Measurements from ENCODE around the gene ARL15. TPM values are rescaled to one million over a fixed set of nuclear protein-coding genes. Genes with fewer than 3 reads are reported as not detected.

ARL15 gene
- total and polyA plus RNA-seq, 9 donors = 14.9 to 34.0 (median 19.2) TPM

- Histone ChIP-seq H3K36me3 (no peaks in the 10 kb centered on the region), H3K4me1 (ENCODE audit: insufficient read depth) (peaks cover 3% of the 10 kb centered on the region), H3K4me3 (no peak overlapping the region), H3K27ac (no peak overlapping the region), H3K9me3 (no peaks in the 10 kb centered on the region), H3K27me3 (no peaks in the 10 kb centered on the region)
- WGBS, 3 donors = 27 to 42% (median 34%) methylated on average over 1 of the region's 1 CpG
- DNase-seq = no peak
- no peak for TF ChIP-seq EP300 (IDR thresholded peaks at IDR 0.05)
- TF ChIP-seq POLR2A (IDR thresholded peaks at IDR 0.05) = no peak
- TF ChIP-seq CTCF (IDR thresholded peaks at IDR 0.05) = no peak
- intact Hi-C loops (cut with DNase I) = no loop called here
Observed at GRCh38 chr5:54009357-54009756, 301.0 kb downstream of the ARL15 start.

GRCh38 chr5:54007827-54008777 is 302.3 kb downstream of the ARL15 start:
- TF ChIP-seq CTCF (IDR thresholded peaks at IDR 0.05) = no peak
- TF ChIP-seq POLR2A (IDR thresholded peaks at IDR 0.05) = no peak
- TF ChIP-seq EP300 (IDR thresholded peaks at IDR 0.05) = no peak
- H3K27me3 ChIP-seq = no peaks in the 10 kb centered on the region
- intact Hi-C loops (cut with DNase I) = no loop called here
- no peak overlapping the region for H3K27ac ChIP-seq
- H3K4me3 ChIP-seq = no peak overlapping the region
- peaks cover 3% of the 10 kb centered on the region for H3K4me1 ChIP-seq (ENCODE audit: insufficient read depth)
- H3K9me3 ChIP-seq = no peaks in the 10 kb centered on the region
- WGBS, 3 donors = 7 to 22% (median 15%) methylated on average over 6 of the region's 6 CpGs
- H3K36me3 ChIP-seq = no peaks in the 10 kb centered on the region
- DNase-seq = no peak

- intact Hi-C loops (cut with DNase I) = no loop called here
- Histone ChIP-seq H3K9me3 (no peaks in the 10 kb centered on the region), H3K27me3 (no peaks in the 10 kb centered on the region), H3K4me3 (no peak overlapping the region), H3K27ac (no peak overlapping the region), H3K36me3 (no peaks in the 10 kb centered on the region), H3K4me1 (ENCODE audit: insufficient read depth) (peaks cover 2% of the 10 kb centered on the region)
- no peak for TF ChIP-seq EP300 (IDR thresholded peaks at IDR 0.05)
- no peak for TF ChIP-seq CTCF (IDR thresholded peaks at IDR 0.05)
- no peak for TF ChIP-seq POLR2A (IDR thresholded peaks at IDR 0.05)
- no peak for DNase-seq
- 84 to 95% (median 94%) methylated on average over 3 of the region's 3 CpGs for WGBS, 3 donors
Observed at GRCh38 chr5:54004697-54005096, 305.7 kb downstream of the ARL15 start.

GRCh38 chr5:54002779-54003178 is 307.6 kb downstream of the ARL15 start:
- 74 to 85% (median 85%) methylated on average over 1 of the region's 1 CpG for WGBS, 3 donors
- Histone ChIP-seq H3K36me3 (no peaks in the 10 kb centered on the region), H3K9me3 (no peaks in the 10 kb centered on the region), H3K27ac (no peak overlapping the region), H3K4me3 (no peak overlapping the region), H3K4me1 (ENCODE audit: insufficient read depth) (no peaks in the 10 kb centered on the region), H3K27me3 (no peaks in the 10 kb centered on the region)
- intact Hi-C loops (cut with DNase I) = no loop called here
- DNase-seq = no peak
- TF ChIP-seq POLR2A (IDR thresholded peaks at IDR 0.05) (no peak), CTCF (IDR thresholded peaks at IDR 0.05) (no peak), EP300 (IDR thresholded peaks at IDR 0.05) (no peak)
